ENCODE results near the gene MRPS2.

Gene MRPS2

DNA sequence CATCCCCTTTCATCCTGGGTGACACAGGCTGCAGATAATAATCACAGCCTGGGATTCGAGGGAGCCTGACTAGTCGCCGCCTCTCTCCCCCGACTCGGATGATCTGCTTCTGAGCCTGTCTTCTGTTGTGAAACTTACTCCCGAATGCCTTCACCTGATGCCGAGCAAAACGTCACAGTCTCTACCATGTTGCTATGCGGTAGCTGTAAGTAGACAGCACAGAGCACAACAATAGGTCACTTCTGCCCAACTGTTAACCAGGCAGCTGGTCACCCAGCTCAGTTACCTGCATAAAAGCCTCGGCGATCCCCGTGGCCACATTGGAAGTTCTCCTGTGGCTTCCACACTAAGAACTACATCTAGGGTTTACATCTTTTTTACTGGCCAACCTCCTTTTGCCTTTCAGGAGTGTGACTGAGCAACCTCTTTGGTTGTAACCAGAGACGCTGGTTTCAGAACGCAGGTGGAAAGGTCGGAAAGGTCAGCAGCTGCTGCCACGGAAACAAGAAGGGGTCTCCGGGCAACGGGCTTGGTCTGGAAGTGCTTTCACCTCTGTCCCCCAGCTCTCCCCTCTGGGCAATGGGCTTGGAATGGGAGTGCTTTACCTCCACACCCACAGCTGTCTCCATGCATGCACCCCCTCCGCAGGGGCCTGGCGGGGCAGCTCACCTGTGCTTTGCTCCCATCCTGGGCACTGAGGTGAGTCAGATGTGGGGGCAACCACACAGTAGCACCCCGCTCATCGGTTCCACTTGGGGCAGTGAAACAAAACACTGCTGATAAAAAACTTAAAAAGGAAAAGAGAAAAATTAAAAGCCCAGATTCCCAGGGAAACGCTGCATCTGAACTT, 28.5 kb upstream of the MRPS2 start:
- H3K27ac ChIP-seq (ENCODE audit: low read length), result no peak overlapping the region
- no peaks in the 10 kb centered on the region for H3K36me3 ChIP-seq (ENCODE audit: control insufficient read depth in 1 of 2, insufficient read depth in 2 of 2, low read length in 2 of 2)
- no peak overlapping the region for H3K4me3 ChIP-seq (ENCODE audit: low read depth in 1 of 2, low read length in 2 of 2)
- H3K9me3 ChIP-seq (ENCODE audit: control insufficient read depth in 1 of 2, low read length in 2 of 2), result no peaks in the 10 kb centered on the region
- H3K27me3 ChIP-seq (ENCODE audit: low read depth, low read length), result no peaks in the 10 kb centered on the region
- no peaks in the 10 kb centered on the region for H3K4me1 ChIP-seq (ENCODE audit: control insufficient read depth in 1 of 2, insufficient read depth in 2 of 2, low read length in 2 of 2)

DNA sequence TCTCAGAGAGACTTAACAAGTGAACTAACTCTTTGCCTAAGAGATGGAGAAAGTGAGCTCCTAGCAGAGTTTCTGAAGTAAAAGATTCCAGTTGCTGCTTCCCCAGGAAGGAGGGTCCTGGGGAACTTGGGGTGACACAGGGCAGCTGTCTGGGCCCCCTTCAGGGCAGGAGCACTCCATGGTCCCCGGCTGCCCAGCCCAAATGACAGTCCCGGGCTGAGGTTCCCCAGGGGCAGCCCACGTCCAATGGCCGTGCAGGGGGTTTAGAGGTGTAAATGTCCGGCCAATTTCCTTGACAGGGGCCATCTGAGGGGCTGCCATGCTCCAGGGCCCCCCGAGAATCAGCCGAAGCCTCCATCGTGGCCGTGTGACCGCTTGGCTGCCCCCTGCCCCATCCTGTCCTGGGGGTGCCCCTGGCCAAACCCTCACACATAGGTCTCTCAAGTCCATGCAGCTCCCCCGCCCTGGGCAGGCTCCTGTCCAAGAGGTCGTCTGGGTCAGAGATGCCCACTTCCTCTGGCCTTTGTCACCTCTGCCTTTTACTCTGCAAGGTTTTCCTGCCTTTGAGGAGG, 26.4 kb upstream of the MRPS2 start:
- no peaks in the 10 kb centered on the region for H3K9me3 ChIP-seq (ENCODE audit: control insufficient read depth in 1 of 2, low read length in 2 of 2)
- no peaks in the 10 kb centered on the region for H3K4me1 ChIP-seq (ENCODE audit: control insufficient read depth in 1 of 2, insufficient read depth in 2 of 2, low read length in 2 of 2)
- no peaks in the 10 kb centered on the region for H3K36me3 ChIP-seq (ENCODE audit: control insufficient read depth in 1 of 2, insufficient read depth in 2 of 2, low read length in 2 of 2)
- H3K4me3 ChIP-seq (ENCODE audit: low read depth in 1 of 2, low read length in 2 of 2), result no peak overlapping the region
- no peaks in the 10 kb centered on the region for H3K27me3 ChIP-seq (ENCODE audit: low read depth, low read length)
- no peak overlapping the region for H3K27ac ChIP-seq (ENCODE audit: low read length)

DNA sequence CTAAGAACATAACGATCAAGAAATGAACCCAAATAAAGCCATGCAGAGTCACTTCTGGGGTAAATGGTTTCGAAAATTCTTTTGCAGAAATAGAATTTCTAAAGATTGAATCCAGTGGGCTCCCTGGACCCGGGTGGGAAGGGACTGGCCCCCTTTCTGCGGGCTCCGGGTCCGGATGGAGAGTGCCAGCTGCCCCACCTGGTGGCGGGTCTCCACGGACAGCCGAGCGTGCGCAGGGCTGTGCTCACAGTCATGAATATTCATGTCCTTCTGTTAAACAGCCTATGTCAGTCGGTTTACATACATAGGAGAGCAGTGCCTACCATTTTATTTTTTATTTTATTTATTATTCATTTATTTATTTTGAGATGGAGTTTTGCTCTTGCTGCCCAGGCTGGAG, 25.6 kb upstream of the MRPS2 start:
- H3K4me1 ChIP-seq (ENCODE audit: control insufficient read depth in 1 of 2, insufficient read depth in 2 of 2, low read length in 2 of 2), result no peaks in the 10 kb centered on the region
- no peaks in the 10 kb centered on the region for H3K9me3 ChIP-seq (ENCODE audit: control insufficient read depth in 1 of 2, low read length in 2 of 2)
- H3K27ac ChIP-seq (ENCODE audit: low read length), result no peak overlapping the region
- no peaks in the 10 kb centered on the region for H3K27me3 ChIP-seq (ENCODE audit: low read depth, low read length)
- no peaks in the 10 kb centered on the region for H3K36me3 ChIP-seq (ENCODE audit: control insufficient read depth in 1 of 2, insufficient read depth in 2 of 2, low read length in 2 of 2)
- H3K4me3 ChIP-seq (ENCODE audit: low read depth in 1 of 2, low read length in 2 of 2), result no peak overlapping the region

DNA sequence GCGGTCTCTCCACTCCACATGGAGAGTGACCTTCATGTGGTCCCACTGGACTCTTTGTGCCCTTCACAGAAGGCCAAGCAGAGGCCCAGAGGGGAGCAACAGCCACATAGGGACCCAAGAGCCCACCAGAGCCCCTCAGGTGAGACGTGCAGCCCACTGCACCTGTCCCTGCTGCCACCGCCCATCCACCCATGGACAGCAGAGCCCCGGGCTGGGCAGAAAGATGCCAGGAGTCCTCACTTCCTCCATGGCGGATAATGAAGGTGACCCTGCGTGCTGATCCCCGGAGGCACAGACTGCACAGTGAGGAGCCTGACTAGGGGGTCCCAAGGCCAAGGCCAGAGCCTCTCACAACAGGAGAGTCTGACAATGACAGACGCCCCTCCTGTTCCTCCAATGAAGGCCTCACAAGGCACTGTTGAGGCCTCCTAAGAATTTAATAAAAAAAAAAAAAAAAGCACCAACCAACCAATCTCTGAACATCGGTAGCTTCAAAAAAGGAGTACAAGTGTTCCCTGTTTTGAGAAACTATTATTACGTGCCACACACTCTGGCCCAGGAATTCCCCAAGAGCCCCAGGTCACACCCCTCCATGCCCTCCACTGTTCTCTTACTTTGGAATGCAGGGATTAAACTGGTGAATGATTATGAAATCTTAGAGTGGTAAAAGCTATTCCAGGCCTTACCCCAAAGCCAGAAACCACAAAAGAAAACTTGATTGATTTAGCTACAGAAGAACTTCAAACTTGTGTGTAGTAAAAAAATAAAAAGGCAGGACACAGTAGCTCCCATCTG, 23.7 kb upstream of the MRPS2 start:
- no peaks in the 10 kb centered on the region for H3K27me3 ChIP-seq (ENCODE audit: low read depth, low read length)
- no peaks in the 10 kb centered on the region for H3K36me3 ChIP-seq (ENCODE audit: control insufficient read depth in 1 of 2, insufficient read depth in 2 of 2, low read length in 2 of 2)
- no peak overlapping the region for H3K4me3 ChIP-seq (ENCODE audit: low read depth in 1 of 2, low read length in 2 of 2)
- H3K9me3 ChIP-seq (ENCODE audit: control insufficient read depth in 1 of 2, low read length in 2 of 2), result no peaks in the 10 kb centered on the region
- peaks cover 4 to 7% of the 10 kb centered on the region in 2 donors for H3K4me1 ChIP-seq (ENCODE audit: control insufficient read depth in 1 of 2, insufficient read depth in 2 of 2, low read length in 2 of 2)
- no peak overlapping the region for H3K27ac ChIP-seq (ENCODE audit: low read length)

DNA sequence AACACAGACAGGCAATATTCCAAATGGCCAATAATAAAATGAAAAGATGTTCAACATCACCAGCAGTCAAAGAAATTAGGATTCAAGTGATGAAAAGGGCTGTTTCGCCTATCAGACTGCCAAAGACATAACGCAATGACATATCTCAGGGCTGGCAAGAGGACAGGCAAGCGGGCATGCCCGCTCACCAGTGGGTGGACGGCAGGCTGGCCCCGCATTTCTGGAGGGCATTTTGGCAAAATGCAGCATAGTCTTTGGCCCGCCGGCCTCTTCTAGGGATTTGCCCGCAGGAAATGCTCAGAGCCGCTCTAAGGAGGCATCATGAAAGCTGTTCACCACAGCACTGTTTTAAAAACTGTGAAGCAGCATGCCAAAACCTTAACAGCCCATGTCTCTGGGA, 22.3 kb upstream of the MRPS2 start:
- Histone ChIP-seq H3K4me3 (ENCODE audit: low read depth in 1 of 2, low read length in 2 of 2) (no peak overlapping the region), H3K4me1 (ENCODE audit: control insufficient read depth in 1 of 2, insufficient read depth in 2 of 2, low read length in 2 of 2) (peaks cover 4 to 7% of the 10 kb centered on the region in 2 donors), H3K27ac (ENCODE audit: low read length) (no peak overlapping the region), H3K27me3 (ENCODE audit: low read depth, low read length) (no peaks in the 10 kb centered on the region), H3K9me3 (ENCODE audit: control insufficient read depth in 1 of 2, low read length in 2 of 2) (no peaks in the 10 kb centered on the region), H3K36me3 (ENCODE audit: control insufficient read depth in 1 of 2, insufficient read depth in 2 of 2, low read length in 2 of 2) (no peaks in the 10 kb centered on the region)

DNA sequence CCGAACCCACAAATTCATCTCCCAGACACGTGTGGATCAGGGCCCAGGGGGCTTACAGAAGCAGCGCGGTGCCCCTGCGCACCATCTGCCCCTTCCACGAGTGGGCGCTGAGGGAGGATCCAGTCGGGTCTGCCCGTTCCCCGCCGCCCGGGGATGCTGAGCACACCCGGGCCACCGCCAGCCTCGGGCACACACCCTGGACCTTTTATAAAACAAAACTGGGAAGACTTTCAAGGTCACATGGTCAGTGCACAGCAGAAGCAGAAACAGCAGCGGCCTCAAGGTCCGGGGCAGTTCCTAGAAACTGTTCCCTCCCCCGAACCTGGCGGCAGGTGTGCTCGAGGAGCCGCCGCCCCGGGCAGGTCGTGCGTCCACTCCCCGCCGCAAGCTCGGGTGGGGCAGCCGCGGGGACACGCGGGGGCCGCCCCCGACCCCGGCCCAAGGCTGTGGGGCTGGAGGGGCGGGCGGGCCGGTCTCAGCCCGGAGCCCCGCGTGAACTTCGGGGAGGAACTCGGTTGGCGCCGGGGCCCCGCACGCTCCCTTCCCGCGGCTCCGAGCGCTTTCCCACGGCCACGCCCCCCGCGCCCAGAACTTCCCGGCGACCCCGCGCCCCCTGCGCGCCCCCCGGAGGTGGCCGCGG, 21.5 kb upstream of the MRPS2 start:
- no peaks in the 10 kb centered on the region for H3K9me3 ChIP-seq (ENCODE audit: control insufficient read depth in 1 of 2, low read length in 2 of 2)
- H3K27ac ChIP-seq (ENCODE audit: low read length), result no peak overlapping the region
- H3K27me3 ChIP-seq (ENCODE audit: low read depth, low read length), result no peaks in the 10 kb centered on the region
- peak overlapping the region in 1 of 2 donors; percentile 64 for H3K4me3 ChIP-seq (ENCODE audit: low read depth in 1 of 2, low read length in 2 of 2)
- no peaks in the 10 kb centered on the region for H3K36me3 ChIP-seq (ENCODE audit: control insufficient read depth in 1 of 2, insufficient read depth in 2 of 2, low read length in 2 of 2)
- H3K4me1 ChIP-seq (ENCODE audit: control insufficient read depth in 1 of 2, insufficient read depth in 2 of 2, low read length in 2 of 2), result peaks cover 4 to 7% of the 10 kb centered on the region in 2 donors

DNA sequence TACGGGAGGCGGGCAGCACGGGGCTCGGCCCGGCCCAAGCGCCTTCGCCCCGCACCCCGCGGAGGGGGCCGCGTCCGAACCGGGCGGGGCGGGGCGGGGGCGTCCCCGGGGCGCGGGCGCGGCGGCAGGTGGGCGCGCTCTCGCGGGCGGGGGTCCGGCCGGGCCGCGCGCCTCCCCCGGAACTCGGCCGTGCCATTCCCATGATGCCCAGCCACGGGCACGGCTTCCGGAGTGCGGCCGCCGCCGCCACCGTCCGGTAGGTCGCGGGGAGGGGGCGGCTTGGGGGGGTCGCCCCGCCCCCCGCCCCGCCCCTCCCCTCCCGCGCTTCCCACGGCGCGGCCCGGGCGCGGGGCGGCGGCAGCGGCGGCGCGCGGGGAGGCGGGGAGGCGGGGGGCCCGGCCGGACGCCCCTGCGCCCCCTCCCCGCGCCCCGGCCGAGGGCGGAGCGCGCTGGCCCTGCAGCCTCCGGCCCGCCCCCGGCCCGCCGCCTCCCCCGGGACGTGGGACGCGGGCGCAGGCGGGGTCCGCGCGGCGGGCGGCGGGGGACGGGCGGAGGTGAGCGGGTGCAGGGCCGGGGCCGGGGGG, 20.9 kb upstream of the MRPS2 start, which contains the start of gene PPP1R26:
PPP1R26 (plus strand) TSS at position 314 of the 584 bp plus-strand sequence. CDS start 4,729 bp downstream, outside the sequence.
- peaks cover 0 to 6% of the 10 kb centered on the region in 2 donors for H3K36me3 ChIP-seq (ENCODE audit: control insufficient read depth in 1 of 2, insufficient read depth in 2 of 2, low read length in 2 of 2)
- H3K27me3 ChIP-seq (ENCODE audit: low read depth, low read length), result no peaks in the 10 kb centered on the region
- peaks cover 4 to 7% of the 10 kb centered on the region in 2 donors for H3K4me1 ChIP-seq (ENCODE audit: control insufficient read depth in 1 of 2, insufficient read depth in 2 of 2, low read length in 2 of 2)
- H3K27ac ChIP-seq (ENCODE audit: low read length), result no peak within 1 kb of the TSS
- peak within 1 kb of the TSS; percentile 57 to 87 for H3K4me3 ChIP-seq (ENCODE audit: low read depth in 1 of 2, low read length in 2 of 2)
- H3K9me3 ChIP-seq (ENCODE audit: control insufficient read depth in 1 of 2, low read length in 2 of 2), result no peaks in the 10 kb centered on the region

DNA sequence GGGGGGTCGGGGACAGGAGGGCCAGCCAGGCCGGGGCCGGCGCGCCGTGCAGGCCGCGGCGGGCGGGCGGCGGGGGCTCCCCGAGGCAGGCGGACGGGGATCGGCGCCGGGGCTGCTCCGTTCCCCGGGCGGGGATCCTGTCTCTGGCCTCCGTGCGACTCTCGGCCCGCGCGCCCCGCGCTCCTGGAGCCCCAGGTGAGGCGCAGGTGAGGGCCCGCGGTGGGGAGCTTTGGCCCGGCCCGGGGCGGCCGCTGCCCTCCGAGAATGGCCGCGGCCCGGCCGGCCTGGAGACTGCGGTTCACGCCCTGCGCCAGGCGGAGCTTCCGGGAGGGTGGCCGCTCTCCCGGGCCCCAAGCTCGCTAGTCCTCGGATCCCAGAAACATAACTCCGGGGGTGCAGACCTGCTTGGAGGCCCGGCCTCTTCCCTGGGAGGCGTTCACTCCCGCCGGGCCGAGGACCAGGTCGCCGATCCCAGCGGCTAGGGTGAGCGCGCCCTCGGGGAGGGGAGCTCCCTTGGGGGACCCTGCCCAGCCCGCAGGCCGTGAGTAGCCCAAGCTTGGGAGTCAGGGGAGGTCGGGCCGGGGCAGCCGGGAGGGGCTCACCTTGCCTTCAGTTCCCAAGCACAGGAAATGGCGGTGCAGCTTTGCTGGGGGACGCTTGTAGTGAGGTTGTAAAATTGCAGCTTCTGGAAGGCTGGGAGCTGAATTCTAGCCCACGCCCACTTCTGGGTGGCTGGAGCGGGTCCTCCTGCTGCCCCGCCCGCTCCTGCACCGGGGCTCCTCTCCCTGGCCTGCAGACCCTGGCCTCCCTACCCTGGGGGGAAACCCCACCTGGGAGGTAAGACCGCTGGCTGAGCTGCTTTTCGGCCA, 20.2 kb upstream of the MRPS2 start:
- H3K9me3 ChIP-seq (ENCODE audit: control insufficient read depth in 1 of 2, low read length in 2 of 2), result no peaks in the 10 kb centered on the region
- peak overlapping the region; percentile 57 to 87 for H3K4me3 ChIP-seq (ENCODE audit: low read depth in 1 of 2, low read length in 2 of 2)
- peaks cover 4 to 7% of the 10 kb centered on the region in 2 donors for H3K4me1 ChIP-seq (ENCODE audit: control insufficient read depth in 1 of 2, insufficient read depth in 2 of 2, low read length in 2 of 2)
- no peak overlapping the region for H3K27ac ChIP-seq (ENCODE audit: low read length)
- peaks cover 2 to 13% of the 10 kb centered on the region in 2 donors for H3K36me3 ChIP-seq (ENCODE audit: control insufficient read depth in 1 of 2, insufficient read depth in 2 of 2, low read length in 2 of 2)
- H3K27me3 ChIP-seq (ENCODE audit: low read depth, low read length), result no peaks in the 10 kb centered on the region

DNA sequence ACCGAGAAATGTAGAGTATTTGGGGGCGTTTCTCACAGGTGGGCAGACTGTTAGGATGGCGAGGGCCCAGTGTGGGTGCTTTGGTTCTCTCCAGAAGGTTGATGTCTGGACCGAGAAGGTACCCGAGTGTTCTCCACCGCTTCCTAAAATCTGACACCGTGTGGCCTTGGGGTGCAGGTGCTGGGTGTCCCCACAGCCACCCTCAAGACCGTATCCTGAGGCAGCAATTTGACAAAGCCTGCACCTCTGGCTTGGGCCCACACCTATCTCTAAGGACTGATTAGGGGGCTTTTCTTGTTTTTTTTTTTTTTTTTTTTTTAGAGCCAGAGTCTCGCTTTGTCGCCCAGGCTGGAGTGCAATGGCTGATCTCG, 19.6 kb upstream of the MRPS2 start:
- no peaks in the 10 kb centered on the region for H3K27me3 ChIP-seq (ENCODE audit: low read depth, low read length)
- H3K4me3 ChIP-seq (ENCODE audit: low read depth in 1 of 2, low read length in 2 of 2), result peak overlapping the region; percentile 57 to 87
- H3K36me3 ChIP-seq (ENCODE audit: control insufficient read depth in 1 of 2, insufficient read depth in 2 of 2, low read length in 2 of 2), result peaks cover 6 to 20% of the 10 kb centered on the region in 2 donors
- H3K27ac ChIP-seq (ENCODE audit: low read length), result no peak overlapping the region
- no peaks in the 10 kb centered on the region for H3K9me3 ChIP-seq (ENCODE audit: control insufficient read depth in 1 of 2, low read length in 2 of 2)
- peaks cover 4 to 7% of the 10 kb centered on the region in 2 donors for H3K4me1 ChIP-seq (ENCODE audit: control insufficient read depth in 1 of 2, insufficient read depth in 2 of 2, low read length in 2 of 2)
